ENCODE results near the gene PTX3. TPM values are rescaled to one million over a fixed set of nuclear protein-coding genes. Genes with fewer than 3 reads are reported as not detected.

PTX3 gene
- total RNA-seq, 1 donor from 2014 or later, result 6.1 TPM

GRCh38 chr3:157469561-157470294, 33.1 kb downstream of the PTX3 start:
- TF ChIP-seq CTCF (conservative IDR thresholded peaks at IDR 0.05; ENCODE audit: low read depth, low read length), result no peak
- no peak overlapping the region for H3K4me3 ChIP-seq (ENCODE audit: low read depth, low read length)
- DNase-seq (ENCODE audit: low read depth), result no peak

GRCh38 chr3:157471064-157471463, 34.4 kb downstream of the PTX3 start:
- no peak overlapping the region for H3K4me3 ChIP-seq (ENCODE audit: low read depth, low read length)
- no peak for DNase-seq (ENCODE audit: low read depth)
- no peak for TF ChIP-seq CTCF (conservative IDR thresholded peaks at IDR 0.05; ENCODE audit: low read depth, low read length)

- H3K4me3 ChIP-seq (ENCODE audit: low read depth, low read length), result no peak overlapping the region
- no peak for DNase-seq (ENCODE audit: low read depth)
- TF ChIP-seq CTCF (conservative IDR thresholded peaks at IDR 0.05; ENCODE audit: low read depth, low read length), result no peak
Observed at GRCh38 chr3:157472648-157473047, 36.0 kb downstream of the PTX3 start.

GRCh38 chr3:157475921-157476414, 39.3 kb downstream of the PTX3 start:
- H3K4me3 ChIP-seq (ENCODE audit: low read depth, low read length), result no peak overlapping the region
- DNase-seq (ENCODE audit: low read depth), result no peak
- TF ChIP-seq CTCF (conservative IDR thresholded peaks at IDR 0.05; ENCODE audit: low read depth, low read length), result no peak

- H3K4me3 ChIP-seq (ENCODE audit: low read depth, low read length), result no peak overlapping the region
- no peak for DNase-seq (ENCODE audit: low read depth)
- TF ChIP-seq CTCF (conservative IDR thresholded peaks at IDR 0.05; ENCODE audit: low read depth, low read length), result no peak
Observed at GRCh38 chr3:157477441-157477840, 40.8 kb downstream of the PTX3 start.

- H3K4me3 ChIP-seq (ENCODE audit: low read depth, low read length), result no peak overlapping the region
- DNase-seq (ENCODE audit: low read depth), result no peak
- no peak for TF ChIP-seq CTCF (conservative IDR thresholded peaks at IDR 0.05; ENCODE audit: low read depth, low read length)
Observed at GRCh38 chr3:157479464-157480243, 43.0 kb downstream of the PTX3 start.
